GM19240 (cell line): ENCODE measurements around the gene DACH1.

ENCODE experiments used
- DNase-seq: peaks from one replicate; pipeline ENCODE4 v3.0.0; 2011; ENCODE audit warnings: low spot score; ENCODE audit not compliant: insufficient read length

Gene DACH1

DNA sequence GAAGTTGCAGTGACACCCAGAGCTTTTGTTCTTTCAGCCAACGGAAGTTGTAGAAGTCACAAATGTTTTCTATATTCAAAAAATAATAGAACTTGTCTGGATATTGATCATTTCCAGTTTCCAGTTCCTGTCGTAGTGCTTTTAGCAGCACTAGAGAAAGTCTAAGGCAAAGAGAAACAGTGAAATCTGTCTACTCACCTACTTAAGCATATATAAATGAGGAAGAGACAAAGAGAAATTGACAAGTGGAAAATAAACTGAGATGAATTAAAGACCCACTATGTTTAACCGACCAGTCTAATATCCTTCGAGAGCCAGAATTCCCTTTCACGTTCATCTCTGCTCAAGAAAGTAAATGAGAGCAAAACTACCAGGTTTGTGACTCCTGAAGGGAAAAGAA is 36.7 kb downstream of the DACH1 start:
- no peak for DNase-seq

GRCh38 chr13:71829547-71829946 is 37.5 kb downstream of the DACH1 start:
- no peak for DNase-seq

DNA sequence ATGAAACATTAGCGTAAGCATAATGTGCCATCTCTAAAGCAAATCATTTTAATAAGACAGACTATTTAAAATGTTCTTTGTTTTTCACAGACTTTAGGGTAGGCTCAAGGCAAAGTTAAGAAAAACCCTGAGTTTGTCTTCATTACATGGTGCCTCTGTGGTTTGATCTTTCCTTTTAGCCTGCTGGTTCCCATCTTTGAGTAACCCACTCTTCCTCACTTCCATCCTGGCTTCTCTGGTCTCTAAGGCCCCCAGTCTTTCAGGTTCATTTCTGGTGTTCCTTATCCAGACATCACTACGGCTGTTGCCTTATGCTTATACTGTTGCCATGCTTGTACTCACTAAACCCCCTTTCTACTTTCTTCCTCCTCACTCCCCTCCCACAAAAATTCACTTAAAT is 38.4 kb downstream of the DACH1 start:
- DNase-seq = no peak

GRCh38 chr13:71828117-71828516 is 38.9 kb downstream of the DACH1 start:
- no peak for DNase-seq

- DNase-seq = no peak
These were observed 39.8 kb downstream of the DACH1 start for GRCh38 chr13:71827241-71827640.

DNA sequence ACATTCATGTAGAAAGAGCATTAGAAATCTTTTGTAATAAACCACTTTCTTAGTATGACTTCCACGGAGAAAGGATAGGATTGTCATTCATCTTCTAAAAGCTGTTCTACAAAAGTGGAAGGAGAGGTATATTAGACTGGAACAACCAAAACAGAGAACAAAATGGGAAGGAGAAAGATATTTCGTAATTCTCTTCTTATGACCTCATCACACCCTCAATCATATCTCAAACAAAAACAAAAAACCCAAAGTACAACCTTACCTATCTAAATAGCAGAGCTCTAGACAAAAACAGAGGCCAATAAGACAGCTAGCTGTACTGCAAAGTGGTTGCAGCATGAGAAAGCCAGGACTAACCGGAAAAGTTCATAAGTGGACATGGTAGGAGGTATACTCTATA is 46.3 kb downstream of the DACH1 start:
- no peak for DNase-seq

- no peak for DNase-seq
These were observed 49.7 kb downstream of the DACH1 start for GRCh38 chr13:71817335-71817734.

- no peak for DNase-seq
These were observed 52.1 kb downstream of the DACH1 start for GRCh38 chr13:71814806-71815360.

- DNase-seq = no peak
These were observed 53.8 kb downstream of the DACH1 start for GRCh38 chr13:71813187-71813586.

DNA sequence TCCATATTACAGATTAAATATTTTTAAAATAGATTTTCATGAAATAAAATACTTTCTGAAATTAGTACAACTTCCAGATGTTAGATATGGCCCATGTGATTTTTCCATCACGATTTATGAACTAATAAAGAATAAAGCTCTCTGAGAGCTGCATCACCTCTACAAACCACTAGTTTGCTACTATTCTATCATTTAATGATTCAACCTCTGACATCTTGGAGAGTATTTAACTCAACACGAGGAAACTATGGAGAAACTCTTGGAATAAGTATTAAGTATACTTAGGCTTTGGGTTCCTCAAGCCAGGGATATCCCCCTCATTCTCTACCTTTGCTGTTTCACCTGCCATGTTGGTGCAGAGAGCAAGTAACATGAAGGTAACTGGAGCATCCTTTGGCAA is 55.7 kb downstream of the DACH1 start:
- no peak for DNase-seq

GRCh38 chr13:71808708-71809107 is 58.3 kb downstream of the DACH1 start:
- DNase-seq = no peak

GRCh38 chr13:71806886-71807285 is 60.1 kb downstream of the DACH1 start:
- no peak for DNase-seq

- DNase-seq = no peak
These were observed 63.9 kb downstream of the DACH1 start for GRCh38 chr13:71803066-71803465.

DNA sequence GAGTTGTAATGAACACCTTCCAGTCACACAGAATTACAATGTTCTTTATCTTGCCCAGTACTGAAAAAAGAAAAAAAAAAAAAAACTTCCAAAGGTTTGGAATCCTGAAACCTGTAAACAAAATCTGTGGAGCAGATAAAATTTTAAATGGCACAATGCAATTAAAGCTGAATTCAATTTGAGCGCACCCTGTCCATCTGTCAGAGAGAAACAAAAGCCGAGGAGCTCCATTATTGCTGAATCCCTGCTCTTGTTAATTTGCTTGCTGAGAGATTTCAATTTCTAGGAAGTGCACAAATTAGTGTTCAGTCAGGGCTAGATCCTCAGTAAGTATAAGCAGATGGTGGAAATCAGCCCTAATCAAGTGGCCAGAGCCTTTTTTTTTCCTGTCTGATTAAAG is 65.2 kb downstream of the DACH1 start:
- no peak for DNase-seq

DNA sequence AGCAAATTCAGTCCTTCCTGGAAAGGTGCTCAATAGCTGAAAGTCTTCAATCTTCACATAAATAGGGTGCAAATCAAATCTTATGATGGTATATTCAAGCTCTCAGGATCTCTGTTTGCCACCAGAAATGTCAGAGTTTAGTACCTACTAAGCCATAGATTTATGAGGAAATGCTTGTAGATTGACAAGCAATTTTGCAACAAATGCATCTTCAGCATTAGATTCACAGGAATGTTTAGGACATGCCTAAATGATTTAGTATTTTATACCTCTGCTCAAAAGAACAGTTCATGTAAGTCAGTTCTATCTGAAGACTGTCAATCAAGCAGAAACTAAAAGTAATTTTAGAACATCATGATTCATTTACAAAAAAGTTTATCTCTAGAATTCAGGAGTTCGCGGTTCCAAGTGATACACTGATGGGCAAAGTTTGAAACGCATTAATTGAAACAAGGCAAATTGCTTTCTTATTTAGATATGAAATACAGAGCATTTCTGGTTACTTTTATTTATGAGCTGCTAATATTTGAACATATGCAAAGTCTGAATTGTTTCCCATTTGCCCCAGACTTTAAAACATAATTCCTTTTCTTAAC is 65.7 kb downstream of the DACH1 start:
- no peak for DNase-seq

DNA sequence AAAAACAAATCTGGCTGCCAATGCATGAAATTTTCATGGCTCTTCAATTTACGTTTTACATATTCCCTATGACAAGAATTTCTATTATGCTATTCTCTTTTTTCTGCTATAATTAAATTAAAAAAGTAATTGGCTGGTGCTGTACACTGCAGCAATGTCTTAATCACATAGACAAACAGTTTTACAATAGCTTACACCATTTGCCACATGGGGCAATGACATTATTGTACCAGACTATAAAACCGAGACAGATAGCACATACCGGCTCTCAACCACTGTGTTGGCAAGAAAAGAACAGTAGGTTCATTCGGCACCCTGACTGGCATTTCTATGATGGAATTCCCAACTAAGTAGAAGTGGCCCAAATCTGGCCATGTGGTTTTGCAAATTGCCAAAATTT is 67.7 kb downstream of the DACH1 start:
- DNase-seq = no peak

GRCh38 chr13:71798707-71799106 is 68.3 kb downstream of the DACH1 start:
- no peak for DNase-seq

GRCh38 chr13:71797517-71797916 is 69.5 kb downstream of the DACH1 start:
- no peak for DNase-seq

- DNase-seq = no peak
These were observed 77.2 kb downstream of the DACH1 start for GRCh38 chr13:71789693-71790329.

DNA sequence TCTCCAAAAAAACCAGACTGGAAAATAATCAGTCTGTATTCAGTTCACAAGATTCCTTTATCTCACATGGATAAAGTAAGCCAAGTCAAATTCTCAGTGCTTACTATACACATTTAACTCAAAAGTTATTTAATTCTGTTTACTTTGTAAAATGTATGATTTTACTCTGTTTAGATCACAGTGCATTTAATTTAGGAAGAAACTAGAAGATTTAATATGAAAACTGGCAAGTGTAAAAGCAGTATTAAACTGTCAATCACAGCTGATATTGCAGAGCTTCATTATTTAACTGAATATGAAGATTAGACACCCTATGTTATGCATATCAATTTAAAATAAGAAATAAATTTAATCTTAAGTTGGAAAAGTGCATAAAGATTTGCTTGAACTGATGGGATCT is 78.0 kb downstream of the DACH1 start:
- no peak for DNase-seq

GRCh38 chr13:71787414-71787813 is 79.6 kb downstream of the DACH1 start:
- no peak for DNase-seq

DNA sequence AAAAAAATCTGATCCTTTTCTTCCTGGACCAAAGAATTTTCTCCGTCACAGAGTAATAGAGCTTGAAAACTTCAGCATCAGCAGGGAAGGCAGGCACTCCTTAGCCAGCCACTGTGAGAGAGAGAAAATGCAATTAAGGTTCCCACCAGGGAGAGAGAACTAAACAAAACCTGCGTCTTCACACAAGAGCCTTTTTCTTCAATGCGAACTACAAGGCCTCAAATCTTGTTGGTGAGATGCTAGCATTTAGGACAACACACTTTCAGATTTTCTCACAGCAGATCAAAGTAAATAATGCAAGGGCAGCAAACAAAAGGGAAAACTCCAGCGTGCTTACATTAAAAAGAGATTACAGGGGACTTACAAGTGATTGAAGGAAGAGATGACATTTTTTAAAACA is 80.1 kb downstream of the DACH1 start:
- no peak for DNase-seq

GRCh38 chr13:71785361-71785760 is 81.6 kb downstream of the DACH1 start:
- no peak for DNase-seq
